Measurements from ENCODE around the gene CNIH3. TPM values are rescaled to one million over a fixed set of nuclear protein-coding genes. Genes with fewer than 3 reads are reported as not detected.
"Not testable (repeated sequence)": the region's sequence is repeated elsewhere in the genome, so short reads cannot be mapped to it uniquely, and the experiment has no call there.

The CNIH3 gene
- 3.1 and 3.4 TPM in 2 replicates for total RNA-seq

GRCh38 chr1:224615861-224616755 lies at the start of gene CNIH3:
Gene CNIH3, plus strand, starts transcription at chr1:224616317. Its CDS starts 858 bp downstream, at chr1:224617175.
- DNase-seq (ENCODE audit: extremely low read depth, low read depth, low spot score), result no peak

- not testable (repeated sequence) for DNase-seq (ENCODE audit: extremely low read depth, low read depth, low spot score)
Measured at GRCh38 chr1:224566492-224566891, 49.6 kb upstream of the CNIH3 start.

DNA sequence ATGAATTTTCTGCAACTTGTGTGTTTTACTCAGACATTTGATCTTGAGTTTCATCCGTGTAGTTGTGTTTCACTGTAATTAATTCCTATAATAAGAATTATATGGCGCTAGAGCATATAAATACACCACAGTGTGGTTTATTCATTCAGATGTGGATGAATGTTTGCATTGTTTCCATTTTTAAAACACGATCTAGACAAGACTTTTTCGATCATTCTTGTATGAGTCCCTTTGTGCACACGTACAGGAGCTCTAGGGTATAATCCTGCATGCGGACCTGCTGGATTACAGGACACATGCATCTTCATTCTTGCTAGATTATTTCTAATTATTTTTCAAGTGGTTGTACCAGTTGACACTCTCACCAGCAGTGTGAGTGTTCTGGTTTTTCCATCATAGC lies 46.8 kb upstream of the CNIH3 start:
- DNase-seq (ENCODE audit: extremely low read depth, low read depth, low spot score), result no peak

DNA sequence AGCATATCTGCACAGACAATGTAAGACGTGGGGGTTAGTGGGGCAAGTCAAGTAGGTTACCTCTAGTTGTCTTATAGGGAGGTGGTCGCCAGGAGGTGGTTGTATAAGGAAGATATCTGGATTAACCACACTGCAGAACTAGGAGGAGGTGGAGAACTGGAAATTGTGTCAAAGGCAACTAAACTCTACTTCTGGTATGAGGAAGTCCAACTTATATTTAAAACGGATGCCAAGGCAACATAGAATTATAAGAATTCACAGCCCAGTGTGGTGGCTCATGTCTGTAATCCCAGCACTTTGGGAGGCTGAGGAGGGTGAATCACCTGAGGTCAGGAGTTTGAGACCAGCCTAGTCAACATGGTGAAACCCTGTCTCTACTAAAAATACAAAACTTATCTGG lies 44.1 kb upstream of the CNIH3 start:
- not testable (repeated sequence) for DNase-seq (ENCODE audit: extremely low read depth, low read depth, low spot score)

GRCh38 chr1:224579526-224579925 lies 36.6 kb upstream of the CNIH3 start:
- DNase-seq (ENCODE audit: extremely low read depth, low read depth, low spot score), result no peak

- DNase-seq (ENCODE audit: extremely low read depth, low read depth, low spot score), result no peak
Measured at GRCh38 chr1:224580006-224580405, 36.1 kb upstream of the CNIH3 start.

GRCh38 chr1:224582041-224582440 lies 34.1 kb upstream of the CNIH3 start:
- DNase-seq (ENCODE audit: extremely low read depth, low read depth, low spot score), result no peak

DNA sequence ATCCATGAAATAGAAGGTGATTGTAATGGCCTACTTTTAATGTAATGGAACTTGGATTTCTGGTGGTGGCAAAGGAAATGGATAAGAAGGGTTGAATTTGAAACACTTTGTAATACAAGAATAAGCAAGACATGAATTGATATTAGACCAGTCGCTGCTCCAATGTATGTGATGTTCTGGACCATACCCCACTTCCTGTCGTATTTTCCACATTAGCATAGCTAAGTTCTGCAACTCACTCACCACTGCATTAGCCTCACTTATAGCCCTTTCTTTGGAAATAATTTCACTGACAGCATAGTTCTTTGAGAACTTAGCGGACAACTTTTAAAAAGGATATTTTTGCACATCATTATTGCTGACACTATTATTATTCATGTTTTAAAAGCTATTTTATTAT lies 32.3 kb upstream of the CNIH3 start:
- no peak for DNase-seq (ENCODE audit: extremely low read depth, low read depth, low spot score)

GRCh38 chr1:224585051-224585450 lies 31.1 kb upstream of the CNIH3 start:
- DNase-seq (ENCODE audit: extremely low read depth, low read depth, low spot score), result no peak

DNA sequence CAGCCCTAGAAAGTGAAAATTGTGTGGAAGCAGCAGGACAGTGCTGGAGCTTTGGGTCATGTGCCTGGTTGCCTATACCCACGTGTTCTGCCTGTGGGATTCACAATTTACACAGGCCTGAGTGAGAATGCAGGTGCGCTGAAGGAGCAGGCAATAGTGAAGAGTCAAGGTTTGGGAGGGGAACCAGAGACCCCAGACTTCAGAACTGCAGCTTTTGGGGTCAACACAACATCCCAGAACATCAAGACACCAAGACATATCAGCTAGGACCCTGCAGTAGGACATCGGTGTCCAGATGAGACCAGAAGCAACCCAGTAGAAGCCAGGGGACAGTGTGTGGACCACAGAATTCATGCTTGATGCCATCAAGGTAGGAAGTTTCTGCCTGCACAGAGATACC lies 29.1 kb upstream of the CNIH3 start:
- no peak for DNase-seq (ENCODE audit: extremely low read depth, low read depth, low spot score)

DNA sequence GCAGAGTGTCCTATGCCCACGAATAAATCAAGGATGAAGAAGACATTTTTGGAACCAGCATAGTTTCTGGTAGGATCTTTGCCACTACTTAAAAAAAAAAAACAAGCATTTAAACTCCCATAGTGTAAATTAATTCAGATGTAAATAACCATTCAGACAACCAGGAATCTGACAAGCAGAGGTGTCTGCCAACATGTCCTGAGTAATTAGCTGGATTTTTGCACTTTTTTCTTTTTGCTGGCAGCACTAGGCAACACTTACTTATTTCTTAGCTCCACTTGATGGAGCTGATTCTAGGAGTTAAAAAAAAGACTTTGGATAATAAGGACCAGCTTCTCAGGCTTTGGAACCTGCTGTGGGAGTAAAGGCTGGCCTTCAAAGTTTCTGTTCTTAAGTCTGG lies 27.6 kb upstream of the CNIH3 start:
- no peak for DNase-seq (ENCODE audit: extremely low read depth, low read depth, low spot score)

GRCh38 chr1:224589006-224589405 lies 27.1 kb upstream of the CNIH3 start:
- DNase-seq (ENCODE audit: extremely low read depth, low read depth, low spot score), result no peak

DNA sequence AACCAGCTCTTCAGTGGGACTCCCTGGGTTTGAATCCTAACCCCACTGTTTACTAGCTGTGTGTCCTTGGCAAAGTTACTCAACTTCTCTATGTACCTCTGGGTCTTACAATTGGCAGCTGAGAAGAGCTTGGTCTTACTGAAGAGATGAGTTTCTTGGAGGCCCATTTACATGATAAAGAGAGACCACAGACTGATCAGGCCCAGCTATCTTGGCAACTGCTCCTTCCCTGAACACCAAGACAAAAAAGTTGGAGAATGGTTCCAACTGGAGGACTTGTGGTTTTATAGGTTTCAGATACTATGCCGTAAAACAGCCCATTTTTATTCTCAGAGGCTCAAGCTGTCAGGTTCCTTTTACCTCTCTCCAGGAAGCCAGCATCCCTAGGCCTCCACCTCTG lies 24.8 kb upstream of the CNIH3 start:
- no peak for DNase-seq (ENCODE audit: extremely low read depth, low read depth, low spot score)

DNA sequence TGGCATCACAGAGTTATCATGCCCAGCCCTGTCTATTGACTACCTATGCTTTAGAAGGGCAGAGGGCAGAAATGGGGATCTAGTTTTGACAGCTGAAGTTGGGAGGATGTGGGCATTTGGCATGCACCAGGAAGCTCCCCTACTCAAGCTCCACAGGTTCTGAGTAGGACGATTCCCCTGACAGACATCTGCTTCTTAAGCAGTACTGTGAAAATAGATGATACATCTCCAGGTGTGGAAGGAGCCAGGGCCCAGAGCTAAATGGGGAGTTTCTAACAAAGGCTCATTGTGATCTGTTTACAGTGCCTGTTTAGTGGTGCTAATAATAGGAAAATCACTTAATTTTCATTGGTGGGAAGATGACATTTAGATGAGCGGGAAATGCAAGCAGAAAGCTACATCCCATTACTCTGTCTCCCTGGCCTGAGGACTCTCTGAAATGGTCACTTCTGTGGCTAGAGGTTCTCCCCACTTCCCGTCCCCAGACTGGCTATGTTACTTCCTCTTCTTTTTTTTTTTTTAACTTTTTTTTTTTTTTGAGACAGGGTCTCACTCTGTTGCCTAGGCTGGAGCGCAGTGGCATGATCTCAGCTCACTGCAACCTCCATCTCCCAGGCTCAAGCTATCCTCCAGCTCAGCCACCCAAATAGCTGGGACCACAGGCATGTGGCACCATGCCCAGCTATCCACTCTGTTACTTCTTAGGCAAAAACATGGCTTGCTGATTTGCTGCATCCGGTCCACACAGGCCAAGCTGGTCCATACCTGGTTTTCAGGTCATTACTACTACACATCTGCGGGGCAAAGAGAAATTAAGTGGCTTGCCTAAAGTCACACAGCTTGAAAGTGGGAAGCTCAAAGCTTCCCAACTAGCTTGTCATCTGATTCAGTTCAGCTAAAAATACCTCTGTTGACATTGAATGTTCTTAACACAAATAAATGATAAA lies 23.2 kb upstream of the CNIH3 start:
- DNase-seq (ENCODE audit: extremely low read depth, low read depth, low spot score), result no peak

GRCh38 chr1:224594360-224594759 lies 21.8 kb upstream of the CNIH3 start:
- DNase-seq (ENCODE audit: extremely low read depth, low read depth, low spot score), result no peak

DNA sequence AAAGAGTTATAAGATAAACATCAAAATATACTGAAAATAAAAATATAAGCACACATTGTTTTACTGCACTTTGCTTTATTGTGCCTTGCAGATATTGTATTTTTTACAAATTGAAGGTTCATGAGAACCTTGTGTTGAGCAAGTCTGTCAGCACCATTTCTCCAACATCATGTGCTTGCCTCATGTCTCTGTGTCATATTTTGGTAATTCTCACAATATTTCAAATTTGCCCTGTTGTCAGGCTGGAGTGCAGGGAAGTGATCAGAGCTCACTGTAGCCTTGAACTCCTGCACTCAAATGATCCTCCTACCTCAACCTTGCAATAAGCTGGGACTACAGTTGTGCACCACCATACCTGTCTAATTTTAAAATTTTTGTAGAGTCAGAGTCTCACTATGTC lies 21.3 kb upstream of the CNIH3 start:
- no peak for DNase-seq (ENCODE audit: extremely low read depth, low read depth, low spot score)

DNA sequence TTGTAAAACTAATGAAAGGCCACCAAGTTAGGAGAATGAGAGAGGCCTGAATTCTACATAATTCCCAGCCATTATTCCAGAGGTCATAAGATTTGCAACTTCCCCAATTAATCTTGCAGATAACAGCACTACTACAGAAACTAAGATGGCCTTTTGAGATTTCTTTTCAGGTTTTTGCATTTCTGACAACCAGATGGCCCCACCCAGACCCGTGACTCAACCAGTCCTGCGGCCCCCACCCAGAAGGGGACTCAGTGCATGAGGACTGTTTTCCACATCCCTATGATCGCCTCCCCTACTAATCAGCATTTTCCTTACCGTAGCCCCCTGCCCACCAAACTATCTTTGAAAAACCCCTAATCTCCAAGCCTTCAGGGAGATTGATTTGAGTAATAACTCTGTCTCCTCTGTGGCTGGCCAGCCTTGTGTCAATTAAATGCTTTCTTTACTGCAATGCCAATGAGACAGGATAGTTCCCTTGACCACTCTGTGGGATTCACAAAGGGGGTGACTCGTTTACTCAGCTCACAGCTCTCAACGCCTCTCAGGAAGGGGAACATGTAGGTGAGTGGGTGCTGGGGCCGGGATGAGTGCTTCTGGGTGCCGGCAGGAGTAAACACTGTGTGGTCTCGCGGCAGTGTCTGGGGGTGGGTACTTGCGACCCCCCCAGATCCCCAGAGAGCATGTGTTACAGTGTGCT lies 10.5 kb upstream of the CNIH3 start:
- DNase-seq (ENCODE audit: extremely low read depth, low read depth, low spot score), result no peak

DNA sequence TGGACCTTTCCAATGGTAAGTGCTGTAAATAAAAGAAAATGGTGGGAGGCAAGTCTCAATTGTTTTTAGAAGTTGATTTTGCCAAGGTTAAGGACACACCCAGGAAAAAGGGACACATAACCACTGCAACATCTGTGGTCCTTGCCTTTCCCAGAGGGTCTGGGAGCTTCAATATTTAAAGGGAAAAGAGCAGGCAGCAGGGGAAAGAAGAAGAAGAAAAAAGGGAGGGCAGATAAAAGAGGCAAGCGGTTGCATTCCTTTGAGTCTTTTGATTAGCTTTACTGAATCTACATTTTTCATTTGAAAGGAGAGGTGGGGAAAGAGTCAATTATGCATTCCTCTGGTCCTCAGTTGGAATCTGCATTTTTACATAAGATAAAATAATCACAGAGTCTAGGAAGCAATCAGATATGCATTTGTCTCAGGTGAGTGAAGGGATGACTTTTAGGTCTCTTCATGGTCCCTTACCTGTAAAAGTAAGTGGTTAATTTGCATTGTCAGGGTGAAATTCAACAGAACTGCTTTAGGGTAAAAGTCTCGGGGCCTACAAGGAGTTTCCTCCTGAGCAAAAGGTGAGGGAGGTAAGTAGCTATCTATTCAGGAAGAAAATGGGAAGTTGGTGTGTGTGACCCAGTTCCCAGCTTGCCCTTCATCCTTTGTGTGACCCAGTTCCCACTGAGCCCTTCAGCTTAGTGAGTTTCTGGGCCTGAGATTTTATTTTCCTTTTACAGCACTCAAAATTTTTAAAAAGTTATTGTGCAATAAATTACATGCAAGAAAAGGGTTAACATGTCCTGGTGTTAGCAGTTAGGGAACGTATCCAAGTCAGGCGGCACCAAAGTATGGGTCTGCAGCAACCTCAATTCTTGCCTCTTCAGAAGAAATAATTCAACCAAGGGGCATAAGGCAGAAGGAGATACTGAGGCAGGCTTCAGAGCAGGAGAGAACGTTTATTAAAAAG lies 8.6 kb upstream of the CNIH3 start:
- DNase-seq (ENCODE audit: extremely low read depth, low read depth, low spot score), result no peak

- DNase-seq (ENCODE audit: extremely low read depth, low read depth, low spot score), result no peak
Measured at GRCh38 chr1:224609333-224609732, 6.8 kb upstream of the CNIH3 start.

GRCh38 chr1:224612246-224612645 lies 3.9 kb upstream of the CNIH3 start:
- no peak for DNase-seq (ENCODE audit: extremely low read depth, low read depth, low spot score)
